Stimulated activated CD4-positive, alpha-beta T cell treated with anti-CD3 and anti-CD28 coated beads, Interleukin-2, amount 100 ng/mL, for 24 hours (primary cell): ENCODE measurements around the gene TXNDC12.
"Not testable (repeated sequence)": the region's sequence is repeated elsewhere in the genome, so short reads cannot be mapped to it uniquely, and the experiment has no call there.

Source experiments
- DNase-seq, 2 donors: peaks; one replicate each; pipeline ENCODE4 v3.0.0-alpha.2; 2020

Gene TXNDC12

GRCh38 chr1:52055066-52055865 is at the start of gene TXNDC12:
Gene TXNDC12 (minus strand): TSS chr1:52055191. CDS start chr1:52055096, 95 bp downstream.
- peak; percentile 71 to 74 for DNase-seq

- no peak for DNase-seq
Observed at GRCh38 chr1:52102336-52103013, 47.5 kb upstream of the TXNDC12 start.

GRCh38 chr1:52098139-52098871 is 43.3 kb upstream of the TXNDC12 start:
- no peak for DNase-seq

GRCh38 chr1:52096216-52096615 is 41.2 kb upstream of the TXNDC12 start:
- DNase-seq, result no peak

GRCh38 chr1:52094300-52094699 is 39.3 kb upstream of the TXNDC12 start:
- not testable (repeated sequence) for DNase-seq

GRCh38 chr1:52087892-52088291 is 32.9 kb upstream of the TXNDC12 start:
- DNase-seq, result not testable (repeated sequence)

GRCh38 chr1:52080014-52080415 is 25.0 kb upstream of the TXNDC12 start:
- no peak for DNase-seq

GRCh38 chr1:52077277-52077676 is 22.3 kb upstream of the TXNDC12 start:
- DNase-seq, result not testable (repeated sequence)

- DNase-seq, result no peak
Observed at GRCh38 chr1:52072291-52072690, 17.3 kb upstream of the TXNDC12 start.

GRCh38 chr1:52070704-52071103 is 15.7 kb upstream of the TXNDC12 start:
- no peak for DNase-seq

- no peak for DNase-seq
Observed at GRCh38 chr1:52063192-52063591, 8.2 kb upstream of the TXNDC12 start.

- no peak for DNase-seq
Observed at GRCh38 chr1:52060822-52061221, 5.8 kb upstream of the TXNDC12 start.

- no peak for DNase-seq
Observed at GRCh38 chr1:52059888-52060287, 4.9 kb upstream of the TXNDC12 start.

GRCh38 chr1:52059321-52059720 is 4.3 kb upstream of the TXNDC12 start:
- DNase-seq, result no peak

- no peak for DNase-seq
Observed at GRCh38 chr1:52057876-52058415, 3.0 kb upstream of the TXNDC12 start.

GRCh38 chr1:52057255-52057654 is 2.3 kb upstream of the TXNDC12 start:
- DNase-seq, result no peak

GRCh38 chr1:52056937-52057231 is 1.9 kb upstream of the TXNDC12 start:
- no peak for DNase-seq

- DNase-seq, result peak; percentile 95
Observed at GRCh38 chr1:52056163-52056936, 1.4 kb upstream of the TXNDC12 start, which contains the start of gene BTF3L4. Gene BTF3L4 (plus strand): TSS chr1:52056295. CDS start chr1:52059848, 3,553 bp downstream.

- no peak for DNase-seq
Observed at GRCh38 chr1:52055866-52056162, 823 bp upstream of the TXNDC12 start.

- no peak for DNase-seq
Observed at GRCh38 chr1:52054496-52055065, 410 bp downstream of the TXNDC12 start.

GRCh38 chr1:52053862-52054261 is 1.1 kb downstream of the TXNDC12 start:
- DNase-seq, result no peak

- not testable (repeated sequence) for DNase-seq
Observed at GRCh38 chr1:52049337-52049736, 5.7 kb downstream of the TXNDC12 start.
